SW480 (cell line): ENCODE data around the gene ST3GAL2.
"Not testable (repeated sequence)": the region's sequence is repeated elsewhere in the genome, so short reads cannot be mapped to it uniquely, and the experiment has no call there.

ENCODE experiments used
- DNase-seq: peaks from one replicate; pipeline ENCODE4 v3.0.0-alpha.2; 2016; ENCODE audit warnings: low spot score

Gene ST3GAL2

GRCh38 chr16:70467608-70468007 lies 28.7 kb upstream of the ST3GAL2 start:
- DNase-seq: no peak

GRCh38 chr16:70467113-70467512 lies 28.2 kb upstream of the ST3GAL2 start:
- DNase-seq: no peak

DNA sequence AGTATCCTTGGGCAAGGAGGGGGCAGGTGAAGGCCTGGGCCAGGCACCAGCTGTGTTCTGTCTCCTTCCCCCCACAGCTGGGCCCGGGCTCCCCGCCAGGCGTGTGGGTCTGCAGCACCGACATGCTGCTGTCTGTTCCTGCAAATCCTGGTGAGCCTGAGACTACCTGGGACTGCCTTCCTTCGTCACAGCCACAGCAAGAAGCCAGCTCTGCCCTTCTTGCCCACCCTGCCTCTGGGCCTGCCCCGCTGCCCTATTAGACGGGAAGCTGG lies 27.8 kb upstream of the ST3GAL2 start:
- no peak for DNase-seq

DNA sequence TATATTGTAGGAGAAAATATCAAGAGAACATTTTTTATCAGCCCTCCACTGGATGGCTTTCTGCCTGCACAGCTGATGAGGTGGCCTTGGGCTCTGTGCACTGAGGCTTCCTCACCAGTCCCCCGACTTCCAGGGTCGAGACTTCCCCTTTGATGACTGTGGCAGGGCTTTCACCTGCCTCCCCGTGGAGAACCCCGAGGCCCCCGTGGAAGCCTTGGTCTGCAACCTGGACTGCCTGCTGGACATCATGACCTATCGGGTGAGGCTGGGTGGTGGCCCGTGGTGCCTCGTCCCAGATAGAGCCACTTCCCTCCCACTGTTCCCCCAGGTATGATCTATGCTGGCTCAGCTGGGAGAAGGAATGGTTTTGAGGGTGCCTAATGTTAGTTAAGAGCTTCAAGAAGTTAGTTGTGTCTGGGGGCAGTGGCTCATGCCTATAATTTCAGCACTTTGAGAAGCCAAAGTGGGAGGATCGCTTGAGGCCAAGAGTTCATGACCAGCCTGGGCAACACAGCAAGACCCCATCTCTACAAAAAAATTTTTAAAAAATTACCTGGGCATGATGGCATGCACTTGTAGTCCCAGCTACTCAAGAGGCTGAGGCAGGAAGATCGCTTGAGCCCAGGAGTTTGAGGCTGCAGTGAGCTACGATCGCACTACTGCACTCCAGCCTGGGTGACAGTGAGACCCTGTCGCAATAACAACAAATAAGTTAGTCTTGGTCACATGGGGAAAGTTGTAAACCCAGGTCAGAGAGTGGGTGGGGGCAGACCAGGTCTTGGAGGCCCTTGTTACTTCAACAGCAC lies 27.3 kb upstream of the ST3GAL2 start:
- DNase-seq: no peak

GRCh38 chr16:70463235-70463634 lies 24.3 kb upstream of the ST3GAL2 start:
- no peak for DNase-seq

GRCh38 chr16:70460737-70461261 lies 21.9 kb upstream of the ST3GAL2 start:
- no peak for DNase-seq

GRCh38 chr16:70457446-70458166 lies 18.7 kb upstream of the ST3GAL2 start:
- DNase-seq: no peak

DNA sequence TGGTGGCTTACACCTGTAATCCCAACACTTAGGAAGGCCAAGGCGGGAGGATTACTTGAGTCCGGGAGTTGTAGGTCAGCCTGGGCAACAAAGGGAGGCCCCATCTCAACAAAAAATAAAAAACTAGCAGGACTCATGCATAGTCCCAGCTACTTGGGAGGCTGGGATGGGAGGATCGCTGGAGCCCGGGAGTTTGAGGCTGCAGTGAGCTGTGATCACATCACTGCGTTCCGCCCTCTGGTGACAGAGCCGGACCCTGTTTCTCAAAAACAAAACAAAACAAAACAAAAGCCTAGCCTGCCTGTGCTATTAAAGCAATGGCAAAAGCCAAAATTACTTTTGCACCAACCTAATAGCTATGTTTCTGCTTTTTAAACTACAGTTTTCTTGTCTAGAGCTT lies 17.0 kb upstream of the ST3GAL2 start:
- DNase-seq: no peak

DNA sequence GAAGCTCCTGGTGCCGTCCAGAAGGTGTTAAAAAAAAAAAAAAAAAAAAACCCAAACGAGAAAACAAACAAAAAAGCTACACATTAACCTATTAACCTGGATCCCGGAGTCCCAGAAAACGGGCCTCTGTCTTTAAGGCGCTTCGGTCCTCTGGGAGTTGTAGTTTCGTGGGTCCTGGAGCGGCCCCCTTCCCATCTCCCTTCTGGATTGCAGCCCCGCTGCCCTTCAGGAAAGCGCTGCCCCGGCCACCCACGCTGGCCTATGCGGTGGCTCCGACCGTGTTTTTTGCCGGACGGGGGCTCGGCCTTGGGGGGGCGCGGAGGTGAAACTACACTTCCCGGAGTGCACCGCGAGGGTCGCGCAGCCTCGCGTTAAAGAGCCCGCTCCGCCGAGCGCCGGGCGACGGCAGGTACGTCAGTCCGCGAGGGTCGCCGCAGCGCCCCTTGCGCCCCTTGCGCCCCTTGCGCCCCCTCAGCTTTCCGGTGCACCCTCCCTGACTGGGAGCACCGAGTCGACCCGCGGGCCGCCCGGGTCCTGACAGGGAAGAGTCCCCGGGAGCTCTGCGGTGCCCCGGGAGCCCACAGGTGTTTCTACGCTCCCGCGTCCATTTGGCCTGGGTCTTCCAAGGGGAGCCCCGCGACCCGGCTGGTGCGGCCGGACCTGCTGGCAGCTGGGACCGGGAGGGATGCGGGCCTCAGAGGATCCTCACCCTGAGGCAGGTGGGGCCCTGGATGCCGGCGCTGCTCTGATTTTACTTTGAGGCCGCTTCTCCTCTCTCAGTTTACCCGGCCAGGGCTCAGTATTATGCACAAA lies 15.5 kb upstream of the ST3GAL2 start, which contains the start of gene FCSK:
Gene FCSK, plus strand, starts transcription at position 374 of the 813 bp plus-strand sequence. CDS start 8,596 bp downstream, outside the sequence.
- DNase-seq: peak; percentile 72

DNA sequence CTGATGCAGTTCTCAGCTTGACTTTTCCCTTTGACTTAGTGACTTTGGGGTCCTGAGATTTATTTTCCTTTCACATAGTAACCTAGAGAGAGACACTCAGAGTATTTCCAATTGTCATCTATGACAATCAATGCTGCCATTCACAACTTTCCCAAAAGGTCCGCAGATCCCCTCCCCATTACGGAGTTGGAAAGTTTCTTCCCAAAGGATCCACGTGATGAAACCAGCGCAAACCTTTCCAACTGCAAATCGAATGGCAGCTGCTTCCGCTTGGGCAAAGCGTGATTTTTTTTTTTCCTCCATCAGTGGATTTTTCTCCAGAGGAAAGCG lies 15.0 kb upstream of the ST3GAL2 start:
- DNase-seq: no peak

- no peak for DNase-seq
Measured at GRCh38 chr16:70453117-70453891, 14.4 kb upstream of the ST3GAL2 start.

DNA sequence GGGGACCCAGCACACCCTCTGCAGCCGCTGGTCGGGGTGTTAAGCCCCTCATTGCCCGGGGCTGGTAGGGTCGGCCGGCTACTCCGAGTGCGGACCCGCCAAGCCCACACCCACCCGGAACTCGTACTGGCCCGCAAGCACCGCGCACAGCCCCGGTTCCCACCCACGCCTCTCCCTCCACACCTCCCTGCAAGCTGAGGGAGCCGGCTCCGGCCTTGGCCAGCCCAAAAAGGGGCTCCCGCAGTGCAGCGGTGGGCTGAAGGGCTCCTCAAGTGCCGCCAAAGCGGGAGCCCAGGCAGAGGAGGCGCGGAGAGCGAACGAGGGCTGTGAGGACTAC lies 12.1 kb upstream of the ST3GAL2 start:
- DNase-seq: not testable (repeated sequence)

DNA sequence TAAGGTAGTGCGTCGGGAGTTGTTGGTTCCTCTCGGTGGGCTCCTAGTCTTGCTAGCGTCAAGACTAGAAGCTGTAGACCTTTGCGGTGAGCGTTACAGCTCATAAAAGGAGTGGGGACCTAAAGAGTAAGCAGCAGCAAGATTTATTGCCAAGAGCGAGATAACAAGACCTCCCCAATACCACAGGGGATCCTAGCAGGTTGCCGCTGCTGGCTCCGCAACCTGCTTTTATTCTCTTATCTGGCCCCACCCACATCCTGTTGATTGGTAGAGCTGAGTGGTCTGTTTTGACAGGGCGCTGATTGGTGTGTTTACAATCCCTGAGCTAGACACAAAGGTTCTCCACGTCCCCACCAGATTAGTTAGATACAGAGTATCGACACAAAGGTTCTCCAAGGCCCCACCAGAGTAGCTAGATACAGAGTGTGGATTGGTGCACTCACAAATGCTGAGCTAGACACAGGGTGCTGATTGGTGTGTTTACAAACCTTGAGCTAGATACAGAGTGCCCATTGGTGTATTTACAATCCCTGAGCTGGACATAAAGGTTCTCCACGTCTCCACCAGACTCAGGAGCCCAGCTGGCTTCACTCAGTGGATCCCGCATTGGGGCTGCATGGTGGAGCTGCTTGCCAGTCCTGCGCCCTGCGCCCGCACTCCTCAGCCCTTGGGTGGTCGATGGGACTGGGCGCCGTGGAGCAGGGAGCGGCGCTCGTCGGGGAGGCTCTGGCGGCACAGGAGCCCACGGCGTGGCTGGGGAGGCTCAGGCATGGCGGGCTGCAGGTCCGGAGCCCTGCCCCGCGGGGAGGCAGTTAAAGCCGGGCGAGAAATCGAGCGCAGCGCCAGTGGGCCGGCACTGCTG lies 11.5 kb upstream of the ST3GAL2 start:
- not testable (repeated sequence) for DNase-seq

- no peak for DNase-seq
Measured at GRCh38 chr16:70448075-70448474, 9.2 kb upstream of the ST3GAL2 start.

GRCh38 chr16:70444249-70445063 lies 5.6 kb upstream of the ST3GAL2 start:
- DNase-seq: no peak

GRCh38 chr16:70442344-70442743 lies 3.4 kb upstream of the ST3GAL2 start:
- DNase-seq: no peak

DNA sequence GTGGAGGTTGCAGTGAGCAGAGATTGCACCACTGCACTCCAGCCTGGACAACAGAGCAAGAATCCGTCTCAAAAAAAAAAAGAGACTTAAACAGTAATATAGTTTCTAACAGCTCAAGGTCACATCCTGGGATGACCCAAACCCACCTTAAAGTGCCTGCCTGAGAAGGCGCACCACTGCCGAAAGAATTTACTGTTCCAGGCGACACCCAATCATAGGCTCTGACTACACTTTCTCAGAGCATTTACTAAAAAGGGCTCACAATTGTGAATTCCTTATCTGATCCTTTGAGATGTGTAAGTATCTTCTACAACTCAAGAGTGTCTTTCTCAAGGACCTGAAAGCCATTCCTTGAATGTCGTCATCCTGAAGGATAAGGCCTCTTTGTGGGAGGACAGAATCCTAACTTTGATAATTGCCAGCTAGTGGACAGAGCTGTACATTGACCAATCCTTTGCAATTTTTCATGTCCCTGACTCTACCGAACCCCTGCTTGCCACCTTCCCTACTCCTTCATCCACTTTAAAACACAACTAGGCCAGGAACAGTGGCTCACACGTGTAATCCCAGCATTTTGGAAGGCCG lies 2.6 kb upstream of the ST3GAL2 start:
- DNase-seq: no peak

DNA sequence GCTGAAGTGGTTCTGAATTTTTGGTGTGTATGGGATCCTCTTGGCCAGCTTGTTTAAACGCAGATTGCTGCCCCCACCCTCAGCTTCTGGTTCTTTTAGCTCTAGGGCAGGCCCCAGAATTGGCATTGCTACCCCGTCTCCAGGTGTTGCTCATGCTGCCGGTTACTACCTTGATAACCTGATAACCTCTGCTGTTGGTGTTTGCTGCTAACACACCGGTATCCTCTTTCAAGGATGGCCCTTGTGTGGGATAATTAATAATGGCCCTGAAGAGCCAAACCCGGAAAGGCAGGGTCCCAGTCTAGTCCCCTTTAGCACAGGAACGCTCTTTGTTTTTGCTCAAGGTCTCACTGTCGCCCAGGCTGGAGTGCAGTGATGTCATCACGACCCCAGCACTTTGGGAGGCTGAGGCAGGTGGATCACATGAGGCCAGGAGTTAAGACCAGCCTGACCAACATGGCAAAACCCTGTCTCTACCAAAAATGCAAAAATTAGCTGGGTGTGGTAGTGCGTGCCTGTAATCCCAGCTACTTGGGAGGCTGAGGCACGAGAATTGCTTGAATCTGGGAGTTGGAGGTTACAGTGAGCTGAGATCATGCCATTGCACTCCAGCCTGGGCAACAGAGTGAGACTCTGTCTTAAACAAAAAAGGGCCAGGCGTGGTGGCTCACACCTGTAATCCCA lies 1.3 kb upstream of the ST3GAL2 start:
- DNase-seq: no peak

DNA sequence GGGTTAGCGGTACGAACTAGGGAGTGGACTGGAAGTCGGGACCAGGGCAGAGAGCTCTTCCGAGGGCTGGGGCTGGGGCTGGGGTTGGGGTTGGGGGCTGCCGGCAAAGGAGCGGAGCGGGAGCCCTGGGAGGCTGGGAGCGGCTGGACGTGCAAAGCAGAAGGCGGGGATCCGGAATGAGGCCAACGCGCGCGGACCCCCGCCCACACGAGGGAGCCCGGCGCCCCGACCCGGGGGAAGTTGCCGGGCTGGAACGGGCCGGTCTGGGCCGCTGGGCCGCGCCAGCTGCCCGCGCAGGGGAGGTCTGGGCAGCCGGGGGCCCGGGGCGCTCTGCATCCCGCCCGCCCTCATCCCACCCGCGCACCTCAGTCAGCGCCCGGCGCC lies 323 bp downstream of the ST3GAL2 start:
- DNase-seq: no peak
